Tibial nerve (tissue), 3 donors: ENCODE results near the gene ZNF669.

Source experiments
- EP300 ChIP-seq, 2 donors: sonication (generic); formaldehyde crosslinking; IDR thresholded peaks; one replicate each; pipeline ENCODE4 v1.6.1; 2017; ENCODE audit warnings: antibody characterized with exemption in 2 of 2, mild to moderate bottlenecking in 1 of 2
- POLR2A ChIP-seq, 2 donors: fragments of 450-650 bp; IDR thresholded peaks; one replicate each; pipeline ENCODE4 v1.6.1; 2017; ENCODE audit warnings: antibody characterized with exemption in 2 of 2, mild to moderate bottlenecking in 2 of 2, moderate library complexity in 2 of 2

DNA sequence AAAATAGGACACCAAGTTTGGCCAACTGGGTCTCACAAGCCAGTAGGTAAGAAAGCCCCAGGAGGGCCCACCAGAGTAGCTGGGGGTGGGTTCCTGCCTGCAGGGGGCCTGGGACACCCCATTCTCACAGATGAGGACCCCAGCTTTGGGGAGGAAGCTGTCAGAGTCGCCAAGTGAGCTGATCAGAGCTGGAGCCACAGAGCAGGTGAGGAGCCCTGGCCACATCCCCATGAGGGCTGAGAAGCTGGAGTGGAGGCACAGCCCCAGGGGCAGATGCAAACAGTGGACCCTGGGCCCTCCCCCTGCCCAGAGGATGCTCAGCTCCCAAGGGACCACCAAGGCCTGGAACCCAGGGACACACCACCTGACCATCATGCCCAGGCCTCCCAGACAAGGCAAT, 16.9 kb downstream of the ZNF669 start:
- no peak for TF ChIP-seq POLR2A (IDR thresholded peaks at IDR 0.05)
- TF ChIP-seq EP300 (IDR thresholded peaks at IDR 0.05), result no peak
